Keratinocyte (primary cell): Measurements from ENCODE around the gene EHMT1. TPM values are rescaled to one million over a fixed set of nuclear protein-coding genes. Genes with fewer than 3 reads are reported as not detected.

Source experiments
- DNase-seq: peaks from one replicate; pipeline ENCODE4 v3.0.0-alpha.2; 2011; ENCODE audit warnings: low read depth, missing footprints, low spot score
- FAIRE-seq: peaks from 2 replicates; lab custom pipeline; 2011; peaks lifted over from hg19 to GRCh38; lab: Jason Lieb, UNC
- H2AFZ ChIP-seq: 2 replicates; pipeline ENCODE4 v1.6.0; 2012; ENCODE audit warnings: low read length, control low read depth, inconsistent platforms; ENCODE audit not compliant: control insufficient read depth
- H3K27ac ChIP-seq: 2 replicates; pipeline ENCODE4 v1.5.1; 2011; ENCODE audit warnings: low read length; ENCODE audit not compliant: control insufficient read depth, insufficient read depth
- H3K27me3 ChIP-seq: 3 replicates; pipeline ENCODE4 v1.6.0; 2011; ENCODE audit warnings: low read length; ENCODE audit not compliant: control insufficient read depth, insufficient read depth; ENCODE audit errors: extremely low read depth
- H3K36me3 ChIP-seq, 2 experiments: 2 replicates in 1 of 2; 3 replicates in 1 of 2; pipeline ENCODE4 v1.5.1; 2011; ENCODE audit warnings: low read length in 2 of 2, mild to moderate bottlenecking in 1 of 2; ENCODE audit not compliant: control insufficient read depth in 2 of 2, insufficient read depth in 2 of 2; ENCODE audit errors: extremely low read depth in 1 of 2
- H3K4me1 ChIP-seq: 3 replicates; pipeline ENCODE4 v1.5.1; 2011; ENCODE audit warnings: low read length; ENCODE audit not compliant: control insufficient read depth, insufficient read depth; ENCODE audit errors: extremely low read depth
- H3K4me2 ChIP-seq: 3 replicates; pipeline ENCODE4 v1.6.0; 2011; ENCODE audit warnings: low read depth, low read length; ENCODE audit not compliant: control insufficient read depth, insufficient read depth; ENCODE audit errors: extremely low read depth
- H3K4me3 ChIP-seq, 3 experiments: fragments of 200-600 bp in 1 of 3; sonication (generic) in 1 of 3; 2 replicates in 2 of 3; 3 replicates in 1 of 3; pipeline ENCODE4 v1.5.1; 2011 to 2016; ENCODE audit warnings: low read length in 3 of 3, mild to moderate bottlenecking in 3 of 3, control low read depth in 2 of 3, inconsistent platforms in 1 of 3, low read depth in 1 of 3, mixed read lengths in 1 of 3, mixed run types in 1 of 3, moderate library complexity in 1 of 3; ENCODE audit not compliant: control insufficient read depth in 2 of 3, insufficient read depth in 2 of 3; ENCODE audit errors: extremely low read depth in 1 of 3
- H3K79me2 ChIP-seq: 2 replicates; pipeline ENCODE4 v1.6.0; 2012; ENCODE audit warnings: low read length; ENCODE audit not compliant: control insufficient read depth, insufficient read depth
- H3K9ac ChIP-seq: 3 replicates; pipeline ENCODE4 v1.6.0; 2011; ENCODE audit warnings: low read length; ENCODE audit not compliant: control insufficient read depth, insufficient read depth; ENCODE audit errors: extremely low read depth
- H3K9me1 ChIP-seq: 3 replicates; pipeline ENCODE4 v1.6.0; 2011; ENCODE audit warnings: low read length; ENCODE audit not compliant: control insufficient read depth, insufficient read depth; ENCODE audit errors: extremely low read depth
- H3K9me3 ChIP-seq: 2 replicates; pipeline ENCODE4 v1.5.1; 2012; ENCODE audit warnings: low read depth, low read length; ENCODE audit not compliant: control insufficient read depth
- H4K20me1 ChIP-seq: 3 replicates; pipeline ENCODE4 v1.6.0; 2011; ENCODE audit warnings: low read length; ENCODE audit not compliant: control insufficient read depth, insufficient read depth; ENCODE audit errors: extremely low read depth
- CTCF ChIP-seq, 3 experiments: IDR thresholded peaks in 1 of 3; conservative IDR thresholded peaks in 1 of 3; optimal IDR thresholded peaks in 1 of 3; 2 replicates in 2 of 3; 3 replicates in 1 of 3; pipeline versions ENCODE3 to v1.5.1; 2011; ENCODE audit warnings: low read length in 3 of 3, mild to moderate bottlenecking in 3 of 3, moderate library complexity in 2 of 3, control low read depth in 1 of 3, inconsistent platforms in 1 of 3; ENCODE audit not compliant: insufficient read depth in 2 of 3; ENCODE audit errors: extremely low read depth in 1 of 3
- EZH2 ChIP-seq: IDR thresholded peaks from one replicate; pipeline ENCODE4 v1.6.1; 2012; ENCODE audit warnings: inconsistent platforms, mild to moderate bottlenecking, low read length, moderate library complexity
- dilution Hi-C: fragments of 300-500 bp; cut with MboI; formaldehyde crosslinking; loops from one replicate; pipeline ENCODE4 v1.7.0; 2020; ENCODE audit warnings: low sequenced_read_pairs; ENCODE audit not compliant: extremely low pct_ligation_motif_present
- polyA plus RNA-seq, 5 experiments: library from polyadenylated mRNA; depleted of rRNA in 3 of 5; stranded (reverse) in 3 of 5; stranded (forward) in 1 of 5; unstranded in 1 of 5; fragments of >200 nt; gene quantifications; 1 replicate in 1 of 5; 2 replicates in 3 of 5; 3 replicates in 1 of 5; pipeline versions ENCODE4 v1.2.1 to v1.2.3, GENCODE V29; 2011 to 2012; ENCODE audit warnings: missing spikeins in 2 of 5, low read depth in 1 of 5, low replicate concordance in 1 of 5

Gene EHMT1
- polyA plus RNA-seq, 1 donor (not counting 4 experiments of a cell fraction or from before 2014, with no cell fraction given): 25.9 TPM

- no peaks in the 10 kb centered on the region for H3K4me1 ChIP-seq
- H3K4me3 ChIP-seq: no peak overlapping the region
- H3K9me3 ChIP-seq: no peaks in the 10 kb centered on the region
- no peak for DNase-seq
- peaks cover 0 to 14% of the 10 kb centered on the region in 2 experiments for H3K36me3 ChIP-seq
- no peak overlapping the region for H3K4me2 ChIP-seq
- no peaks in the 10 kb centered on the region for H4K20me1 ChIP-seq
- no peaks in the 10 kb centered on the region for H3K9me1 ChIP-seq
- no peak overlapping the region for H3K27ac ChIP-seq
- H2AFZ ChIP-seq: no peak overlapping the region
- no peak for FAIRE-seq
- no peak for TF ChIP-seq CTCF (optimal IDR thresholded peaks at IDR 0.05 in 1 of 3, IDR thresholded peaks at IDR 0.05 in 1 of 3, conservative IDR thresholded peaks at IDR 0.05 in 1 of 3; ENCODE audit: extremely low read depth in 1 of 3, insufficient read depth in 2 of 3, low read length in 3 of 3)
- no peak for TF ChIP-seq EZH2
- H3K9ac ChIP-seq: no peak overlapping the region
- H3K79me2 ChIP-seq: no peaks in the 10 kb centered on the region
- no peaks in the 10 kb centered on the region for H3K27me3 ChIP-seq
- dilution Hi-C loops: no loop called here
Observed at GRCh38 chr9:137837345-137838278, 218.8 kb downstream of the EHMT1 start.

GRCh38 chr9:137838576-137838975 lies 219.8 kb downstream of the EHMT1 start:
- FAIRE-seq (no peak), DNase-seq (no peak)
- Histone ChIP-seq H3K9me3 (no peaks in the 10 kb centered on the region), H3K79me2 (no peaks in the 10 kb centered on the region), H3K9ac (no peak overlapping the region), H3K36me3 (peaks cover 0 to 11% of the 10 kb centered on the region in 2 experiments), H2AFZ (no peak overlapping the region), H3K4me3 (no peak overlapping the region), H3K9me1 (no peaks in the 10 kb centered on the region), H3K4me2 (no peak overlapping the region), H3K4me1 (no peaks in the 10 kb centered on the region), H3K27ac (no peak overlapping the region), H4K20me1 (no peaks in the 10 kb centered on the region), H3K27me3 (no peaks in the 10 kb centered on the region)
- dilution Hi-C loops: no loop called here
- no peak for TF ChIP-seq CTCF (optimal IDR thresholded peaks at IDR 0.05 in 1 of 3, IDR thresholded peaks at IDR 0.05 in 1 of 3, conservative IDR thresholded peaks at IDR 0.05 in 1 of 3; ENCODE audit: extremely low read depth in 1 of 3, insufficient read depth in 2 of 3, low read length in 3 of 3)
- TF ChIP-seq EZH2: no peak
